ENCODE measurements around the gene LCK. TPM values are rescaled to one million over a fixed set of nuclear protein-coding genes. Genes with fewer than 3 reads are reported as not detected.

Gene LCK
- total and polyA plus RNA-seq, 2 of the 8 experiments (the other 6 are each of a cell fraction or from before 2014, with no cell fraction given) = 75.3 to 122 TPM

DNA sequence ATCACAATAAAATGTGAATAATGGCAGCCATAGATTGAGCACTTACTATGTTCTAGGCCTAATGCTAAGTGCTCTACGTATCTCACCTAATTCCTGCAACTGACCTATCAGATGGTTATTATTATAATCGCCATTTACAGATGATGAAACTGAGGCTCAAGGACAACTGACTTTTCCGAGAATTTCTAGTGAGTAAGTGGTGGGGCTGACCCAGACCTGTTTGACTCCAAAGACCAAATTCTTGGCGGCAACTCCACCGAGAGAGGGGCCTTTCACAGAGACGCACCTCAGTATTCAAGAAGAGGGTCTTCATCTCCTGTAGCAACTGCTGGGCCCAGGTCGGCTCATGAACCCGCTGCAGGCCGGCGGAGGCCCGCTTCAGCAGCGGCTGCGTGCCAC lies 29.5 kb upstream of the LCK start (continued):
- TF ChIP-seq PHF8 (conservative IDR thresholded peaks at IDR 0.05; ENCODE audit: low read depth, low read length) (no peak), SP2 (IDR thresholded peaks at IDR 0.05; ENCODE audit: low read length) (no peak)
